GM19239 (cell line): Measurements from ENCODE around the gene S100P.
"Not testable (repeated sequence)": the region's sequence is repeated elsewhere in the genome, so short reads cannot be mapped to it uniquely, and the experiment has no call there.

ENCODE experiments used
- DNase-seq: peaks from one replicate; pipeline ENCODE4 v3.0.0; 2011; ENCODE audit warnings: low spot score; ENCODE audit not compliant: insufficient read length
- FAIRE-seq: peaks from 2 replicates; lab custom pipeline; 2011; peaks lifted over from hg19 to GRCh38; lab: Jason Lieb, UNC

Gene S100P

GRCh38 chr4:6672541-6673190 is 21.0 kb upstream of the S100P start:
- FAIRE-seq, DNase-seq: not testable (repeated sequence)

- not testable (repeated sequence) for FAIRE-seq, DNase-seq
Observed at GRCh38 chr4:6673191-6673659, 20.5 kb upstream of the S100P start.

- DNase-seq (peak; percentile 95), FAIRE-seq (peak; percentile 100)
Observed at GRCh38 chr4:6673660-6674499, 19.8 kb upstream of the S100P start.

- DNase-seq (peak; percentile 66), FAIRE-seq (peak; percentile 87)
Observed at GRCh38 chr4:6674500-6675149, 19.1 kb upstream of the S100P start.

- no peak for FAIRE-seq
- DNase-seq, result no peak
Observed at GRCh38 chr4:6676722-6677558, 16.7 kb upstream of the S100P start.

- DNase-seq (no peak), FAIRE-seq (no peak)
Observed at GRCh38 chr4:6680372-6681034, 13.2 kb upstream of the S100P start.

- FAIRE-seq, result no peak
- DNase-seq, result no peak
Observed at GRCh38 chr4:6681191-6681590, 12.5 kb upstream of the S100P start.

GRCh38 chr4:6682862-6683590 is 10.7 kb upstream of the S100P start:
- DNase-seq (no peak), FAIRE-seq (no peak)

- no peak for DNase-seq
- no peak for FAIRE-seq
Observed at GRCh38 chr4:6684656-6685055, 9.0 kb upstream of the S100P start.

GRCh38 chr4:6686104-6686787 is 7.4 kb upstream of the S100P start:
- DNase-seq (no peak), FAIRE-seq (no peak)

- DNase-seq (no peak), FAIRE-seq (no peak)
Observed at GRCh38 chr4:6687947-6688878, 5.5 kb upstream of the S100P start.

- peak; percentile 53 for DNase-seq
- peak; percentile 61 for FAIRE-seq
Observed at GRCh38 chr4:6688879-6689505, 4.7 kb upstream of the S100P start.

- DNase-seq, result no peak
- FAIRE-seq, result no peak
Observed at GRCh38 chr4:6689506-6689960, 4.1 kb upstream of the S100P start.

GRCh38 chr4:6692379-6692778 is 1.3 kb upstream of the S100P start:
- DNase-seq (no peak), FAIRE-seq (no peak)

GRCh38 chr4:6692806-6693205 is 872 bp upstream of the S100P start:
- FAIRE-seq (no peak), DNase-seq (no peak)

- DNase-seq, result no peak
Observed at GRCh38 chr4:6694177-6694901, 661 bp downstream of the S100P start.

More at GRCh38 chr4:6694177-6694901, 661 bp downstream of the S100P start:
- no peak for FAIRE-seq
